HEK293T (cell line): ENCODE results near the gene C2CD4A.

Source experiments
- ARNT ChIP-seq: fragments of 450-650 bp; IDR thresholded peaks from 2 replicates; pipeline ENCODE4 v1.6.1; 2017; ENCODE audit warnings: mild to moderate bottlenecking
- BHLHE40 ChIP-seq: fragments of 450-650 bp; IDR thresholded peaks from 2 replicates; pipeline ENCODE4 v1.6.1; 2016; ENCODE audit warnings: mild to moderate bottlenecking, moderate library complexity, borderline replicate concordance
- ELF4 ChIP-seq: fragments of 450-650 bp; IDR thresholded peaks from 2 replicates; pipeline ENCODE4 v1.6.1; 2017; ENCODE audit warnings: antibody characterized with exemption
- FOXA1 ChIP-seq: fragments of 450-650 bp; IDR thresholded peaks from 2 replicates; pipeline ENCODE4 v1.6.1; 2016; ENCODE audit warnings: mild to moderate bottlenecking
- FOXK2 ChIP-seq: fragments of 450-650 bp; IDR thresholded peaks from 2 replicates; pipeline ENCODE4 v1.6.1; 2016; ENCODE audit warnings: mild to moderate bottlenecking
- FOXM1 ChIP-seq: fragments of 450-650 bp; IDR thresholded peaks from 2 replicates; pipeline ENCODE4 v1.6.1; 2017; ENCODE audit warnings: mild to moderate bottlenecking, borderline replicate concordance
- LEF1 ChIP-seq: fragments of 450-650 bp; IDR thresholded peaks from 2 replicates; pipeline ENCODE4 v1.6.1; 2017; ENCODE audit warnings: mild to moderate bottlenecking, borderline replicate concordance
- PKNOX1 ChIP-seq: fragments of 450-650 bp; IDR thresholded peaks from 2 replicates; pipeline ENCODE4 v1.6.1; 2016
- SP1 ChIP-seq: fragments of 450-650 bp; IDR thresholded peaks from 2 replicates; pipeline ENCODE4 v1.6.1; 2017
- SUZ12 ChIP-seq: fragments of 450-650 bp; IDR thresholded peaks from 2 replicates; pipeline ENCODE4 v1.6.1; 2016; ENCODE audit warnings: mild to moderate bottlenecking
- TARDBP ChIP-seq: fragments of 450-650 bp; IDR thresholded peaks from 2 replicates; pipeline ENCODE4 v1.6.1; 2016
- ZNF384 ChIP-seq: fragments of 450-650 bp; IDR thresholded peaks from 2 replicates; pipeline ENCODE4 v1.6.1; 2016

GRCh38 chr15:62066663-62067447 lies at the start of gene C2CD4A:
- TF ChIP-seq FOXM1 (no peak), BHLHE40 (no peak), PKNOX1 (no peak), LEF1 (no peak), ZNF384 (no peak), SUZ12 (no peak), SP1 (no peak), ELF4 (no peak), FOXK2 (no peak), TARDBP (no peak), FOXA1 (no peak), ARNT (no peak)
